Neuronal stem cell (in vitro differentiated cells): Measurements from ENCODE around the gene DMRTB1.
A peak's percentile ranks its signal among the peaks of the same experiment; 100 is the strongest.

Source experiments
- DNase-seq: peaks from one replicate; pipeline ENCODE4 v3.0.0-alpha.2; 2013; ENCODE audit warnings: low spot score
- H2AFZ ChIP-seq: one replicate; pipeline ENCODE4 v1.6.1; 2013; ENCODE audit warnings: mild to moderate bottlenecking, low read length, inconsistent platforms
- H2AK5ac ChIP-seq: 2 replicates; pipeline ENCODE4 v1.6.1; 2013; ENCODE audit warnings: low read depth, mild to moderate bottlenecking, inconsistent platforms, low read length, moderate library complexity, mixed read lengths
- H2BK120ac ChIP-seq: 2 replicates; pipeline ENCODE4 v1.6.1; 2013; ENCODE audit warnings: low read depth, mild to moderate bottlenecking, inconsistent platforms, low read length, moderate library complexity, mixed read lengths
- H2BK12ac ChIP-seq: one replicate; pipeline ENCODE4 v1.6.1; 2013; ENCODE audit warnings: low read length, inconsistent platforms
- H2BK15ac ChIP-seq: 2 replicates; pipeline ENCODE4 v1.6.1; 2013; ENCODE audit warnings: mild to moderate bottlenecking, low read length, inconsistent platforms, mixed read lengths
- H2BK5ac ChIP-seq: one replicate; pipeline ENCODE4 v1.6.1; 2013; ENCODE audit warnings: inconsistent platforms, mild to moderate bottlenecking, low read length, moderate library complexity
- H3K14ac ChIP-seq: one replicate; pipeline ENCODE4 v1.6.1; 2013; ENCODE audit warnings: low read length, inconsistent platforms
- H3K18ac ChIP-seq: 2 replicates; pipeline ENCODE4 v1.6.1; 2013; ENCODE audit warnings: low read length, inconsistent platforms
- H3K23ac ChIP-seq: 2 replicates; pipeline ENCODE4 v1.6.1; 2013; ENCODE audit warnings: low read depth, mild to moderate bottlenecking, mixed read lengths, low read length, inconsistent platforms; ENCODE audit not compliant: poor library complexity
- H3K27ac ChIP-seq: replicated peaks from 3 replicates; pipeline ENCODE4 v1.5.1; 2013; ENCODE audit warnings: low read length, inconsistent platforms
- H3K27me3 ChIP-seq, 3 experiments: 2 replicates each; pipeline ENCODE4 v1.6.1; 2013; ENCODE audit warnings: low read length in 3 of 3, mild to moderate bottlenecking in 2 of 3, inconsistent platforms in 1 of 3, low read depth in 1 of 3, mixed read lengths in 1 of 3, moderate library complexity in 1 of 3; ENCODE audit not compliant: control insufficient read depth in 3 of 3, insufficient read depth in 3 of 3
- H3K36me3 ChIP-seq, 2 donors: replicated peaks in 1 of 2; 2 replicates each; pipeline ENCODE4 v1.6.1; 2013; ENCODE audit warnings: low read length in 2 of 2; ENCODE audit not compliant: control insufficient read depth in 2 of 2, insufficient read depth in 2 of 2
- H3K4ac ChIP-seq: 2 replicates; pipeline ENCODE4 v1.6.1; 2013; ENCODE audit warnings: inconsistent platforms, mild to moderate bottlenecking, low read length, moderate library complexity
- H3K4me1 ChIP-seq, 2 donors: 1 replicate in 1 of 2; 2 replicates in 1 of 2; pipeline ENCODE4 v1.6.1; 2013; ENCODE audit warnings: low read length in 2 of 2, low read depth in 1 of 2; ENCODE audit not compliant: control insufficient read depth in 2 of 2, insufficient read depth in 1 of 2
- H3K4me2 ChIP-seq: one replicate; pipeline ENCODE4 v1.6.1; 2013; ENCODE audit warnings: mild to moderate bottlenecking, low read length, inconsistent platforms; ENCODE audit not compliant: insufficient read depth, poor library complexity, severe bottlenecking
- H3K4me3 ChIP-seq, 2 donors: 2 replicates each; pipeline ENCODE4 v1.5.1; 2013; ENCODE audit warnings: low read length in 2 of 2, mild to moderate bottlenecking in 2 of 2, inconsistent platforms in 1 of 2, moderate library complexity in 1 of 2
- H3K79me1 ChIP-seq: one replicate; pipeline ENCODE4 v1.6.1; 2013; ENCODE audit warnings: low read depth, mild to moderate bottlenecking, inconsistent platforms, low read length, moderate library complexity
- H3K9ac ChIP-seq: one replicate; pipeline ENCODE4 v1.6.1; 2013; ENCODE audit warnings: mild to moderate bottlenecking, low read depth, low read length, inconsistent platforms; ENCODE audit not compliant: poor library complexity
- H3K9me3 ChIP-seq, 2 donors: replicated peaks in 1 of 2; 2 replicates each; pipeline versions ENCODE3 to v1.6.1; 2013; ENCODE audit warnings: low read length in 2 of 2, mild to moderate bottlenecking in 2 of 2, inconsistent platforms in 1 of 2, low read depth in 1 of 2, mixed read lengths in 1 of 2, moderate library complexity in 1 of 2; ENCODE audit not compliant: control insufficient read depth in 2 of 2, insufficient read depth in 1 of 2
- H4K8ac ChIP-seq: one replicate; pipeline ENCODE4 v1.6.1; 2013; ENCODE audit warnings: low read depth, mild to moderate bottlenecking, inconsistent platforms, low read length, moderate library complexity
- H4K91ac ChIP-seq: one replicate; pipeline ENCODE4 v1.6.1; 2013; ENCODE audit warnings: low read length, low read depth, mild to moderate bottlenecking, inconsistent platforms; ENCODE audit not compliant: poor library complexity
- WGBS, 2 donors: extraction: QIAGEN DNeasy Blood & Tissue Kit; methylation state at CpG; one replicate each; pipeline ENCODE4 v1.1.7; 2013; ENCODE audit warnings: missing lambda C conversion rate in 2 of 2, mixed read lengths in 1 of 2; ENCODE audit not compliant: insufficient read length in 2 of 2, insufficient replicate concordance in 1 of 2; ENCODE audit errors: extremely low coverage in 2 of 2; 5-methylcytosine and 5-hydroxymethylcytosine counted together

DMRTB1 gene

GRCh38 chr1:53460211-53460634, 1.0 kb downstream of the DMRTB1 start:
- Histone ChIP-seq H2AK5ac (peak overlapping the region; percentile 6), H4K91ac (no peak overlapping the region), H3K9ac (no peak overlapping the region), H3K27me3 (peaks cover 0 to 7% (median 0%) of the 10 kb centered on the region in 3 experiments), H3K4me3 (no peak overlapping the region), H3K4ac (no peak overlapping the region), H3K14ac (no peak overlapping the region), H3K4me2 (no peak overlapping the region), H2BK5ac (peak overlapping the region; percentile 53), H2BK12ac (no peak overlapping the region), H3K27ac (no peak overlapping the region), H3K23ac (no peak overlapping the region), H3K9me3 (no peaks in the 10 kb centered on the region), H2BK120ac (no peak overlapping the region), H4K8ac (no peak overlapping the region), H2AFZ (peak overlapping the region; percentile 19), H3K18ac (no peak overlapping the region), H3K79me1 (no peaks in the 10 kb centered on the region), H3K4me1 (peaks cover 0 to 6% of the 10 kb centered on the region in 2 donors), H2BK15ac (no peak overlapping the region), H3K36me3 (no peaks in the 10 kb centered on the region)
- WGBS, 2 donors = no CpG with 5 or more reads among the region's 25 CpGs
- no peak for DNase-seq

GRCh38 chr1:53460666-53461322, 1.6 kb downstream of the DMRTB1 start:
- Histone ChIP-seq H3K27me3 (peaks cover 0 to 7% (median 0%) of the 10 kb centered on the region in 3 experiments), H3K4ac (no peak overlapping the region), H3K18ac (peak overlapping the region; percentile 4), H4K91ac (no peak overlapping the region), H3K23ac (no peak overlapping the region), H3K36me3 (no peaks in the 10 kb centered on the region), H3K4me2 (no peak overlapping the region), H3K4me3 (no peak overlapping the region), H2BK12ac (no peak overlapping the region), H3K79me1 (no peaks in the 10 kb centered on the region), H2BK120ac (no peak overlapping the region), H3K14ac (peak overlapping the region; percentile 84), H2AK5ac (peak overlapping the region; percentile 51), H3K27ac (no peak overlapping the region), H4K8ac (no peak overlapping the region), H3K4me1 (peaks cover 0 to 6% of the 10 kb centered on the region in 2 donors), H3K9me3 (no peaks in the 10 kb centered on the region), H2BK5ac (no peak overlapping the region), H3K9ac (no peak overlapping the region), H2AFZ (peak overlapping the region; percentile 19), H2BK15ac (peak overlapping the region; percentile 87)
- no CpG with 5 or more reads among the region's 29 CpGs for WGBS, 2 donors
- DNase-seq = no peak

GRCh38 chr1:53461323-53462044, 2.3 kb downstream of the DMRTB1 start:
- no peak overlapping the region for H2BK5ac ChIP-seq
- H2AK5ac ChIP-seq = peak overlapping the region; percentile 51

GRCh38 chr1:53462193-53462592, 3.0 kb downstream of the DMRTB1 start:
- Histone ChIP-seq H3K14ac (no peak overlapping the region), H3K4me1 (peaks cover 0 to 6% of the 10 kb centered on the region in 2 donors), H3K18ac (no peak overlapping the region), H3K9ac (no peak overlapping the region), H2BK15ac (no peak overlapping the region), H2BK12ac (no peak overlapping the region), H4K91ac (no peak overlapping the region), H3K79me1 (no peaks in the 10 kb centered on the region), H3K27ac (no peak overlapping the region), H3K23ac (no peak overlapping the region), H2BK120ac (no peak overlapping the region), H3K9me3 (no peaks in the 10 kb centered on the region), H2AFZ (no peak overlapping the region), H2BK5ac (no peak overlapping the region), H2AK5ac (no peak overlapping the region), H3K4ac (no peak overlapping the region), H3K27me3 (peaks cover 0 to 7% (median 0%) of the 10 kb centered on the region in 3 experiments), H3K4me3 (no peak overlapping the region), H3K36me3 (no peaks in the 10 kb centered on the region), H4K8ac (no peak overlapping the region), H3K4me2 (no peak overlapping the region)
- DNase-seq = no peak
- WGBS, 2 donors = no CpG with 5 or more reads among the region's 6 CpGs

More at GRCh38 chr1:53461323-53462044, 2.3 kb downstream of the DMRTB1 start:
- Histone ChIP-seq H3K27me3 (peaks cover 0 to 7% (median 0%) of the 10 kb centered on the region in 3 experiments), H3K27ac (no peak overlapping the region), H4K8ac (no peak overlapping the region), H3K79me1 (no peaks in the 10 kb centered on the region), H3K9ac (peak overlapping the region; percentile 78), H3K9me3 (no peaks in the 10 kb centered on the region), H3K36me3 (no peaks in the 10 kb centered on the region), H2BK120ac (peak overlapping the region; percentile 73), H4K91ac (no peak overlapping the region), H3K18ac (peak overlapping the region; percentile 52), H3K4me1 (peaks cover 0 to 6% of the 10 kb centered on the region in 2 donors), H3K23ac (peak overlapping the region; percentile 69), H3K4me3 (peak overlapping the region in 1 of 2 donors; percentile 53), H3K4me2 (no peak overlapping the region), H3K14ac (peak overlapping the region; percentile 84), H2AFZ (peak overlapping the region; percentile 19), H3K4ac (no peak overlapping the region), H2BK12ac (peak overlapping the region; percentile 96), H2BK15ac (peak overlapping the region; percentile 87)
- no CpG with 5 or more reads among the region's 25 CpGs for WGBS, 2 donors
- DNase-seq = no peak
